8988T (cell line): ENCODE data around the gene DLX3.
A peak's percentile ranks its signal among the peaks of the same experiment; 100 is the strongest.
"Not testable (repeated sequence)": the region's sequence is repeated elsewhere in the genome, so short reads cannot be mapped to it uniquely, and the experiment has no call there.

Experiments
- DNase-seq: peaks from one replicate; pipeline ENCODE4 v3.0.0; 2011

Gene DLX3

DNA sequence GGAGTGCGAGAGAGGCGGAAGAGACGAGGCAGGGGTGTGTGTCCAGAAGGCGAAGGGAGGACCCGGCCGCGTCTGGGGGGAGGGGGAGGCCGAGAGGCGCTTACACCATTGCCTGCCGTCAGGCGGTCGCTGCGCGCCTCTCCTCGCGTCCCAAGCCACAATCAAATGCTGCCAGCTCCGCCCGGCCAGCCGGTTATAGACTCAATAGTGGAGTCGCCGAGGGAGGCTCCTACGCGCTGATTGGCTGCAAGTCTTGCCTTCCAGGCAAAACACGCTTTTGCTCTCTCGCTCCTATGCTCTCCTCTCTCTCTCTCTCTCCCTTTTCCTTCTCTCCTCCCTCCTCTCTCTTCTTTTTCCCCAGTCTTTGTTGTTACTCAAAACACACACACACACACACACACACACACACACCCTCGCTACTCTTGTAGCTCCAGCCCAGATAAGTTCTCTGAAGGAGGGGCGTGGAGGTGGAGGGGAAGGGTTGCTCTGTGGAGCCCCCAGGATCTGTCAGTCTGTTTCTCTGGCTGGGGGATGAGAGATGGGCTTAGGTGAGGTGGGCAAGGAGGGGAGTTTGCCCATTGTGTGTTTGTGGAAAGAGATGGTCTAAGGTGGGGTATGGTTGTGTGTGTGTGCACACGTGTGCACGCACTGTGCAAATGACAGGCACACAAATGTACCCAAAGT lies at the start of gene DLX3:
Gene DLX3, minus strand, starts transcription at position 170 of the 684 bp plus-strand sequence. CDS start 226 bp downstream, outside the sequence.
- DNase-seq = peak; percentile 64

GRCh38 chr17:50044483-50044882 lies 49.5 kb upstream of the DLX3 start:
- DNase-seq = no peak

- DNase-seq = no peak
Measured at GRCh38 chr17:50043290-50044148, 48.5 kb upstream of the DLX3 start.

- no peak for DNase-seq
Measured at GRCh38 chr17:50042211-50042610, 47.2 kb upstream of the DLX3 start.

- DNase-seq = not testable (repeated sequence)
Measured at GRCh38 chr17:50040496-50040895, 45.5 kb upstream of the DLX3 start.

- DNase-seq = no peak
Measured at GRCh38 chr17:50039058-50039457, 44.0 kb upstream of the DLX3 start.

DNA sequence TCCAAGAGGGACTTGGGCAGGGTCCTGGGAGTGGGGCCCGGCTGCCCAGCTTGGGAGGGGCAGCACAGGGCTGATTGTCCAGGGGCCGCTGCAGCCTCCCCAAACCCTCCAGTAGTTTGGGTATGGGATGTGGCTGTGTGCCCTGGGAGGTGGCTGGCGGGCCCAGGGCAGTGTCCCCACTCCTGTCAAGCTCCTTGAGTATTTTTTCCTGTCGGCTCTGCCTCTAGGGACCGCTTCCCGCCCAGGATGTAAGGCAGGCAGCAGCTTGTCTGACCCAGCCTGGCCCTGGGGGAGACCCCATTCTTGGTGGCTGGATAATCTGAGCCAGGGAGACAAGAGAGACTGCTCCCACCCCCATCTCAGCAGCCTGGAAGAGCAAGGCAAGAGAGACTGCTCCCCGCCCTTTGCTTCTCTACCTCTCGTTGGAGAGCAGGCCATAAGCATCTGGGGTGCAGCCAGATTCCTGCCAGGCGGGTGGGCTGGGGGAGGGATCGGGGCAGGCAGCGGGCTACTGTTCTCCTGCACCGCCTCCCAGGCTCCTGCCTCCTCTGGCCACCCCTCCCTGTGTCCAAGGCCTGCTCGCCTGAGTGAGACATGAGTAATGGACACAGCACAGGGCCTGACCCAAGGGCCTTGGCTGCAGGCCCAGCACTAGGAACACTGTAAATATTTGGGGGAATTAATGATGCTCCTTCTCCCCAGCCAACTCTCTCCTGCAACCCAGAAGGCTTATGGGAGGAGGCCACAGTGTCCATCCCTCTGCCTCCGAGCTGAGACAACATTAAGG lies 42.5 kb upstream of the DLX3 start:
- no peak for DNase-seq

GRCh38 chr17:50036455-50037261 lies 41.6 kb upstream of the DLX3 start:
- no peak for DNase-seq

- DNase-seq = no peak
Measured at GRCh38 chr17:50035945-50036344, 40.9 kb upstream of the DLX3 start.

DNA sequence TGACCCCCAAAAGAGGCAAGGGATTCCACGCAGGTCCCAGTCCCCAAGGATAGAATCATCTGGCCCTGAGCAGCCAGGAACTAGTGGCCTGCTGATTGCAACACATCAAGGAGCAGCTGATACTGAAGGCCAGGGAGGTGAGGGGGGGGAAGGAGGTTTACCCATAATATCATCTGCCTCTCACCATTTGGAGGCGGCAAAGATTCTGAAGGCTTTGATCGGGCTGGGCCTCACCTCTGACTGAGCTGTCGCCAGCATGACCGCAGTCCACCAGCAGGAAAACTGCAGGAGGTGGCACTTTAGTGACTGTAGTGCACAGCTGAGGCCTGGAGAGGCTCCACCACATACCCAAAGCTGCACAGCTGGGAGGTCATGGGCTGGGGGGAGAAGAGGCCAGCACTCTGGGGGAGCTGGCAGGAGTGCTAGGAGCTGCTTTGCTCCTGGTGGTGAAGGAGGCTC lies 40.4 kb upstream of the DLX3 start:
- no peak for DNase-seq

- DNase-seq = no peak
Measured at GRCh38 chr17:50034498-50035364, 39.7 kb upstream of the DLX3 start.

- no peak for DNase-seq
Measured at GRCh38 chr17:50033316-50033715, 38.3 kb upstream of the DLX3 start.

DNA sequence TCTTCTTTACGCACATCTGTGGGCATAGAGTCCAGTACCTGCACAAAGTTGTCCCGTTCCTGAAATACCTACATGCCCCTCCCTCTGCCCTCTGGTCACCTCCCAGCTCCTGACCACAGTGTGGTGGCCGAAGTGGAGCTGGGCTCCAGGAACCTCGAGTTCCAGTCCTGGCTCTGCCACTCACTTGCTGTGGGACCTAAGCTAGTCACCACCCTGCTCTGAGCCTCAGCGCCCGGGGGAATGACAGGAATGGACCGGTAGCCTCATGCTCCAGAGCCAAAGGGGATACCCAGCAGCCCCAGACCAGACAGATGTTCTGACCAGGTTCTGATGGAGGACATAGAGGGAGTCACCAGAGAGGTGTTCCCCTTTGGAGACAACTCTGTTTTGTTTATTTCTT lies 34.2 kb upstream of the DLX3 start:
- DNase-seq = no peak

- no peak for DNase-seq
Measured at GRCh38 chr17:50028736-50029120, 33.7 kb upstream of the DLX3 start.

DNA sequence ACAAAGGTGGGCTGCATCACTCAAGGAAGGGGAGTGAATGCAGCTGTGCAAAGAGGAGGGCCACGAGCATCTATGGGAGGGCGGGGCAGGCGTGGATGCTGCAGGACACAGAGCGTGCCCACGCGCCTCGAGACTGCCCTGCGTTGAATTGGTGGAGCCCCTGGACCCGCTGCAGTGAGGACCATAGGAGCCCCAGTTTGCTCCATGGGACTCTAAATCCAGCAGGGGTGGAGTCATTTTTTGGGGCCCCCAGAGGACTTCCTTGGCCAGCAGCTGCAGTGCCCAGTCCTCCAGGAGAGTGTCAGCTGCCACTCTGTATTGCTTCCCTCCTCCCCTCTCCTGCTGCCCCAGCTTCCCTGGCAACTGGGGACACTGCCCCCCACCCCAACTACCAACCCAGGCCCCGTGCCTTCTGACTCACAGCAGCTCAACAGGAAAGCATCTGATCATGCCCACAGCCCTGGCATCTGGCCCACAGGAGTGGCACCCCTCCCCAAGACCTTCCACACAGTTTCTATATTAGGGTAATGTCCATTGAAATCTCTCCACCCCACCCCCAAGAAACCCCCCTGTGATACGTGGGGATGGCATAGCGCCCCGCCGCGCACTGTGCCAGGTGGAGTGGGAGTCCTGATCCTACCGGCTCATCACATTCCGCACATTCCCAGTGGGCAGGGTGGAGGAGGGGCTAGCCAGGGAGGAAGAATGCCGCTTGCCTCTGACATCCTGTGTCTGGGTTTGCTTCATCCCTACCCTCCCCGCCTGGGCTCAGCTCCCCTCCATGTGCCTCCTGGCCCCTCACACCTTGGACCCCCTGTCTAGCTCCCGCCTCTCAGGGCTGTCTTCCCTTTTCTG lies 33.1 kb upstream of the DLX3 start:
- DNase-seq = peak; percentile 92

- DNase-seq = peak; percentile 86
Measured at GRCh38 chr17:50027172-50027880, 32.3 kb upstream of the DLX3 start.

DNA sequence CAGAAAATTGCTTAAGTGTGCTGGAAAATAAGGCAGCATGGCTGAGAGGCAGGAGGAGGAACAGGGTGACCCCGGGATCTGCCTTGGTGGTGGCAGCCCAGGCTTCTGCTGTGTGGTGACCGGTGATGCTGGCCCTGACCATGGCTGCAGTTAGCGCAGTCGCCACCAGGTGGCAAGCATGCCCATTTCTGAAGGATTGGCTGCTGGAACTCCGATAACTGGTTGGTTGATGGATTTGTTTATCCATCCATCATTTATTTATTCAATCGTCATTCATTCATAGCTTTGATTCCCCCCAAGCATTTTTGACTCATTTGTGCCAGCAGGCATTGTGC lies 31.8 kb upstream of the DLX3 start:
- DNase-seq = no peak

DNA sequence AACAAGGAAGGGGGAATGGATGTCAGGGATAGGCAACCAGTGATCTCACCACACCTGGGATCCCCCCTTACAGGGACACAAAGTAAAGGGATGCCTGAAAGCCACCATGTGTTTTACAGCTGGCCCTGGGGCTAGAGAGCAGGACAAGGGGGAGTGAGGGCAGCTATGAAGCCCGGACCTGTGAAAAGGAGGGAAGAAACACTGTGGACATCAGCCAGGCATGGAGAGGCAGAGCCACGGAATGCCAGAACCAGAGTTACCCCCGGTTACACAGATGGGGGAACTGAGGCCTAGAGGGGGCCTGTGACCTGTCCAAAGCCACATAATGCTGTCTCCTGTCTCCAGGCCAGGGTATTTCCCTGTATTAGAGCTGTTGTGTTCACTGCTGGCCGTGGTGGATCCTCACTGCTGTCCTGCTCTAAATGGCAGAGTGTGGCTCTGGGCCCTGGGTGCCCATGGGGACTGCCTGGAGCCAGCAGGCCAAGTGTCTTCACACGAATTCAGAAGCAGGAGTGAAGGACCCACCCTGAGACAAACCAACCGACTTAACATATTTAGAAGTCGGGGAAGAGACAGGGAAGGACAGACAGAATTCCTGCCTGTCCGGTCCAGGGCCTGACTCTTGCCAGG lies 31.1 kb upstream of the DLX3 start:
- DNase-seq = no peak

- DNase-seq = no peak
Measured at GRCh38 chr17:50024808-50025207, 29.8 kb upstream of the DLX3 start.
